GM18499 (cell line): ENCODE measurements around the gene PARD3B.

Source experiments
- ATAC-seq: cut with Tn5 transposase; IDR thresholded peaks from one replicate; pipeline ENCODE4 v1.9.1; 2021; ENCODE audit warnings: moderate number of reproducible peaks; ENCODE audit not compliant: insufficient read depth, unreplicated experiment

The PARD3B gene

DNA sequence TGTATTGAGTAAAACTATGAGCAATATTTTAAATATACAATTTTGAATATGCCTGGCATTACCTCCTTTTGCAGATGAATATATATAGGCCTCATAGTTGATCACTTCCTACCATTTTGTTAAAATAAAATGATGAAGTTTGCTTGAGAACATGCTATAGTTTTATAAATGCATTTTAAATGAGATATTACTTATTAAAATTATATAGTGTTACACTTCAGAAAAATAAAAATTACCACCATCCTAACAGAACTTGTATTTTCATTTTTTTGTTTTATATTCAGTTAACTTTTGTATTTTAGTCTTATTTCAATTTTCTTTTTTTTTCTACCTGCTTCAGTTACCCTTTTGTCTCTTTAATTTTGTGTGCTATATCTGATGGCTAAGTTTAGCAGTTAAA, 426.9 kb downstream of the PARD3B start:
- ATAC-seq, result no peak

DNA sequence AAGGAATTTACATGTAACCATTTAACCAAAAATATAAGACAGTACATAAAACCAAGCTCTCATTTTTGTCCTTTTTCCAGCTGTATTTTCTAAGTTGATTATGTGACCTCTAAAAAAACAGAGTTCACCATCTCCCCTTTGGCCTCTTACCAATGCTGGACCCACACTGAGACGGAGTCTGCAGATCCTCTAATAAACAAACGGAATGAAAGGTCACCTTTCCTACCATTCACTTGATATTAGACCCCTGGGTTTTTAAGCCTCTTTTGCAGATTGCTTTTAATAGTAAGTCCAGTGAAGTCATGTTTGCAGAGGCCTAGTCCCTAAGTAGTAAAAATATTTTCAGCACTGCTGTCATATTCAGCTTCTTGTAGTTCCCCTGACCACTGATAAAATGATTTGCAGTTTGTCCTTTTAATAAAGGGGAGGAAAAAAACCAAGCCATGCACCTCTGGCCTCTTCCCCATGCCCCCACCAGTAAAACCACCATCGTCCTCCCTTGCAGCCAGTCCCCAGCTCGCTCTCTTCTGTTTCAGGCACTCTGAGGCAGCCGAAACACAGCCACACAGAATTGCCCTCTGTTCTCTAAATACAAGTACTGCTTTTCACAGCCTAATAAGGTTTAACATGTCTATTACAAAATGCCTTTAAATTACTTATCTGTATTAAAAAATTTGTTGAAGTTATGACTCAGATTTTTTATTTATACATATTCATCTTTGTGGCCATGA, 427.5 kb downstream of the PARD3B start:
- ATAC-seq, result no peak

- no peak for ATAC-seq
These were observed 428.3 kb downstream of the PARD3B start for GRCh38 chr2:204973616-204974015.

- ATAC-seq, result no peak
These were observed 429.2 kb downstream of the PARD3B start for GRCh38 chr2:204974487-204974886.

GRCh38 chr2:204977914-204978313, 432.6 kb downstream of the PARD3B start:
- ATAC-seq, result no peak

DNA sequence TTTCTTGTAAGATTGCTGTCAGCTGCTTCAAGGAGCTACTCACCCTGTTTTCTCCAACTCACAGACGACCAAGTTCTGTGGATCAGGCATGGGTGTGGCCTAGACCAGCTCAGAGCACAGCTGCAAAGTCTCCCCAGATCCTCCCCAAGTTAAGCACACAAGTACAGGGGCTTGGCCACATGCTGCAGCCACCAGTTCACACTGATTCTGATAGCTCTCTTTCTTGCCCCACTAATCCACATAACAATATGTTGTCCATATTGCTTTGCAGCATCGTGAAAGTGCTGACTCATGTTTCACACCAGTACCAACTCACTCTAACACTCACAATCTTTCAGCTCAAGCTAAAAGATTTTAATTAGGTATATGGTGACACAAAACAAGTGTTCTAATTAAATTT, 437.0 kb downstream of the PARD3B start:
- ATAC-seq, result no peak

DNA sequence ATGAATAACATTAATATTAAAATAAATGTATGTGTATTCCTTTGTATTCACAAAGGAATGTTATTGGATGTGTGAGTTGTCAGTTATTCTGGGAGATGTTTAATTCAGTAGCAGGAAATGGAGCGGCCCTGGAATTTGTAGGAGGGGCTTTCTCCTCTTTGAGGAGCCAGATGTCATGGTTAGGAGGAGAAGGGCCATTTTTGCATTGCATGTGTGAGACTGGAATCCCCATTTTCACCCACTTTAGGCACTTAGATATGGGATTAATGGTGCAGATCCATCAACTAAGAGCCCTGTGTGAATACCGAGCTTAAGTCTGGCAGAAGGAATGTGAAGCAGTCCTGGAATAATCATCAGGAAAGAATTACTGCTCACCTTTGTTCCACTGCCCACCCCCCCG, 439.2 kb downstream of the PARD3B start:
- ATAC-seq, result no peak

DNA sequence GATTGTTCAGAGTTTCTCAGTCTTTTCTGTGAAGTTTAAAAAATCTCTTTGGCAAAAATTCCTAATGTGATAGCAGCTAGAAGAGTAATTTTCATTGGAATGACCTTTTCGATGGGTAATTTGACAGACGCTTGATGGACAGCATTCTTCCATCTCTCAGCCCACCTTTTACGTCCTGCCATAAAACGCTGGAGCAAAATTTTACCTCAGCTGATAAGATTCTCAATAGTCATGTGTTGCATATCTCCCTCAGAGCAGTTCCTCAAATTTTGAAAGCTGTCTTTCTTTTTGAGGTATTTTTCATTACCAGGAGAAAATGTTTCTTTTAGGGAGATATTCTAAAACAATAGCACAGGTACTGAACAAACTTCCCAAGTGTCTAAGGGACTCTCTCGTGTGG, 441.4 kb downstream of the PARD3B start:
- no peak for ATAC-seq

- no peak for ATAC-seq
These were observed 443.6 kb downstream of the PARD3B start for GRCh38 chr2:204988836-204989235.

DNA sequence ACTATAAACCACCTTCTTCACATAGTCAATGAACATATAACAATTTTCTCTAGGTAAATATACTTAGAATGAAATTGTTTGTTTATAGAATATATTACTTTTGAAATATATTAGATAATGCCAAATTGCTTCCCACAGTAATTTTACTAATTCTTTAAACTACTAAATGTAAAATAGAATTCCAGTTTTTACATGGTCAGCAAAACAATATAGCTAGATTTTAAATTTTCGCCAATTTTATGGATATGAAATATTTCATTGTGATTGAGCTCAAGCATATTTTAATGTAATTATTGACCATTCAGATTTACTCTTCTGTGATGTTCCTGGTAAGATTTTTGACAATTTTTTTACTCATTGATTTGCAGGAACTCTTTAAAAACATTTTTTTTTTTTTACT, 444.6 kb downstream of the PARD3B start:
- ATAC-seq, result no peak

- ATAC-seq, result no peak
These were observed 456.2 kb downstream of the PARD3B start for GRCh38 chr2:205001300-205001966.

DNA sequence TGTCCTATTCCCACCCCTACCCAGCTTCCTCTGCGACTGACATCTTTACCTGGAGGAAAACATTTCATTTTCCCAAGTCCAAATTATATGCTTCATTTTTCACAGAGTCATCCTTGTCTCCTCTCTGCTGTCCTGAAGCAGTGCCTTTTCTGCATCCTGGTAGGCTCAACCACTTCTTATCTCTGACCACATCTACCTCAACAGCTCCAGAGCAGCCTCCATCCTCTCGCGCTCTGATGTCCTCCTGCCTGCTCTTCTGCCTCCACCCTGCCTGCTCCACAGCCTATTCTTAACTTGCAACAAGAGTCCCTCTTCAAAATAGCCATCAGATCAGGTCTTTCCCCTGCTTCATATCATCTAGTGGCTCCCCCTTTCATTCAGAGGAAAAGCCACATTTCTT, 457.1 kb downstream of the PARD3B start:
- no peak for ATAC-seq

GRCh38 chr2:205003288-205003687, 458.0 kb downstream of the PARD3B start:
- ATAC-seq, result no peak

- ATAC-seq, result no peak
These were observed 464.9 kb downstream of the PARD3B start for GRCh38 chr2:205010196-205010595.

DNA sequence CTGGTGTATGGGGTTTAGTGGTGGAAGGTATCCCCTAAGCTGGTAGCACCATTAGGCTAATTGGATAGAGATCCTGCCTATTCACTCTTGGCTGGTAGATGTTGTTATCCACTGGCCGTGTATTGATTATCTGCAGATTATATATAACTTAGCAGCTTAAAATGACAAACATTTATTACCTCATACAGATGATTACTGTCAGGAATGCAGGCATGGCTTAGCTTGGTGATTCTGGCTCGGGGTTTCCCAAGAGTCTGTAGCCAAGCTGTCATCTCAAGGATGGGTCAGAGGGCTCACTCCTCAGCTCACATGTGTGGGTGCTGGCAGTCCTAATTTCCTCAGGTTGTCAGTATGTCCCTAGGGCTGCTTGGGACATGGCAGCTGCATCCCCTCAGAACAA, 465.8 kb downstream of the PARD3B start:
- no peak for ATAC-seq

DNA sequence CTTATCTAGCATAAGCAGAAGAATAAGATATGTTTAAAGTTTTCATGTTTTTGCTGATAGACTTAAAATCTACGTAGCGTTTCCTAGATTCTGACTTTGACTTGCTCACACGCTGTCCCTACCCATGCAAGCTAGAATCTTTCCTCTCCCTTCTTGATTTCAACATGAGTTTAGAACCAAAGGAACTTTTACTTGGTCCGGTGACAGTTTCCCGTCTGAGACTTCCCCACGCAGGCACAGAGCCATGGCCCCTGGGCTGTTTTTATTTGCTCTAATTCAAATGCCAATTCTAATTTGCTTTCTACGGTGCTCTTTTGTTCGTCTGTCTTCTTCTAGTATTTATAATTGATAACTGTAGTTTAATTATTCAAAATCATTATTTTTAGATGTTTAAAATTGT, 467.7 kb downstream of the PARD3B start:
- no peak for ATAC-seq

DNA sequence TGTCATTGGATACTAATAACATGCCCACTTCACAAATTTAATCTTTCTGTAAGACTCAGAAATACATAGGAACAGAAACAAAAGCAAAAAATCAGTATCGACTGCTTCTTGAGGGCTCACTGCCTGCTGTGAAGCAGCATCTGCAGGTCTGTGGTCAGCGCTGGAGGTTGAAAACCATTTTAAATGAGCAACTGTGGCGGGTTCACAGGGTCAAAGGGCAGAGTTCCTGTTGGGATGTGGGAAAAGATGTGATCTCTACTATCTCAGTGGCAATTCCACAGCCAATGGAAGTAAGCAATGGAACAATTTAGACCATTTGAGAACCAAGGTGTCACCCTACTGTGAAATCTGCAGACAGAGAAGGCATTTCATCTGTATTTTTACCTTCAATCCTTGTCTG, 468.3 kb downstream of the PARD3B start:
- ATAC-seq, result no peak

GRCh38 chr2:205014201-205014600, 468.9 kb downstream of the PARD3B start:
- no peak for ATAC-seq

DNA sequence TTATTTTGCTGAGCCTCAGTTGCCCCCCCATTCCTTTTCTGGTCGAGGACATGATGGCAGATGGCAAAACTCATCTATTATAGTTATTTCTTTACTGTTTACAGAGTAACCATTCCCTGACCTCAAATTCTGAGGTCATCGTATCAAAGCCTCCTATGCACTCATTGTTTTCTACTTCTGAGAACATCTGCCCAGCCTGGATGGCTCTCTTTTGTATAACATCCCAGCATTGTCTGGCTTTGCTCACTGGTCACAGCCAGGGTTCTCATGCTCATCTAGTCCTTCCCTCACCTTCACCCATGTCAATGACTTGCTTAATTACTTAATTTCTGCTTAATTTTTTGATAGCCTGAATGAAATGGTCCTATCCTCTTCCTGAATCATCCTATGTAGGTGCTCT, 472.1 kb downstream of the PARD3B start:
- ATAC-seq, result no peak

DNA sequence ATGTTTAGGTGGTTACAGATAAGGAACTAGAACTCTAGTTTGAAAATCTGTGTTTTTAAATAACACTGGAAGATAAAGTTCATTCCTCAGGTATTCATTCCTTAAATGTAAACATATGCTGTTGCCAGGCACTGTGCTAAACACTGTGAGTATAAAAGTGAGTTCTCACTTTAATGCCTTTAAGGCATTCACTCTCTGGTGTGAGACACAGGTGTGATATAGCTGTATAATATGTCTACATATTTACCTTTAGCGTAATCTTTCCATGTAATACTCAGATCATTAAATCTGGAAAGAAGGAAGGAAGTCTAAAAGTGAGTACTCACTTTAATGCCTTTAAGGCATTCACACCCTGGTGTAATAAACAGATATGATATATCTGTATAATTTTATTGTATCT, 472.6 kb downstream of the PARD3B start:
- ATAC-seq, result no peak

GRCh38 chr2:205020673-205021072, 475.4 kb downstream of the PARD3B start:
- no peak for ATAC-seq

- no peak for ATAC-seq
These were observed 477.6 kb downstream of the PARD3B start for GRCh38 chr2:205022841-205023240.
